Putamen (tissue), 1 donor: ENCODE results near the gene SPPL2B.

Experiments used
- DNase-seq: peaks from one replicate; pipeline ENCODE4 v3.0.0-alpha.2; 2016; ENCODE audit warnings: low spot score

SPPL2B gene

DNA sequence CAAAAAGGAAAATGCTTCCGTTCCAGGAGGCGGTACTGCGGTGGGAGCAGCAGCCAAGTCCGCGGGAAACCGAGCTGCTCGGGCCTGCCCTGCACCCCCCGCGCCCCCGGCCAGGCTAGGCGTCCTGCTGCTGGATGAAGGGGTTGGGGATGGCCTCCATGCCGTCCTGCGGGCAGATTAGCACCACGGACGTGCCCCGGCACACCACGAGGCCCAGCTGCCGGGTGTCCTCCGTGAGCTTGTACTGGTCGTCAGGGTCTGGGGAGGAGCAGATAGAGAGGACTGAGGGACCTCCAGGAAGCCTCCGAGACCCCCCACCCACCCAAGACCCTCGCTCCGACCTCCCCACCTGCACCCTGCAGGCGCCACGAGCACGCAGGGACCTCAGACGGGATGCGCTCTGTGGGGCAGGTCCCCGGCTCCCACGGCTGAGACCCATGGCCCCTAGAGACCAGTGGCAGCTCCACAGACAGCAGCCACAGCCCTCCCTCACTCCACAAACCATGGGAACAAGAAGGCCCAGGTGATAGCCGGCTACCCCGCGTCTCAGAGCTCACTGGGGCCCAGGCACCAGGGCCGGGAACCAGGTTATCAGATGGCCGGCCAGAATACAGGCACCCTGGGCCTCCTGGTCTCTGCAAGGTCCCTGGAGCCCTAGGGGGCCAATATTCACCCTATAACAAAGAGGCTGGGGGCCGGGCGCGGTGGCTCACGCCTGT lies 6.8 kb upstream of the SPPL2B start:
- DNase-seq = no peak

DNA sequence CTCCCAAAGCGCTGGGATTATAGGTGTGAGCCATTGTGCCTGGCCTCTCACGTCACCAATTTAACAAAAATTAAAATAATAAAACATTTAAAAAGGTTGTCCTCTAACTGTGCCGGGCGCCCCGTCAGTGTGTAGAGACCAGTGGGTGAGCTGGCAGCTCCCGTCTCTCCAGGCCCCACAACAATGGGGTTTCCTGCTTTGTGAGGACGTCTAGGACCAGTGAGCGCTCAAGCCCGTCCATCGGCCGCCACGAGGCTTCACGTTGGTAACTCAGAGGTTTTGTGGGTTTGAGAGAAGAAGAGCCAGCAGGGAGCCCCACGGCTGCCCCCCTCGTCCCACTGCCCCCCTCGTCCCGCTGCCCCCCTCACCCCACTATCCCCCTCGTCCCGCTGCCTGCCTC lies 4.8 kb upstream of the SPPL2B start:
- DNase-seq = no peak

DNA sequence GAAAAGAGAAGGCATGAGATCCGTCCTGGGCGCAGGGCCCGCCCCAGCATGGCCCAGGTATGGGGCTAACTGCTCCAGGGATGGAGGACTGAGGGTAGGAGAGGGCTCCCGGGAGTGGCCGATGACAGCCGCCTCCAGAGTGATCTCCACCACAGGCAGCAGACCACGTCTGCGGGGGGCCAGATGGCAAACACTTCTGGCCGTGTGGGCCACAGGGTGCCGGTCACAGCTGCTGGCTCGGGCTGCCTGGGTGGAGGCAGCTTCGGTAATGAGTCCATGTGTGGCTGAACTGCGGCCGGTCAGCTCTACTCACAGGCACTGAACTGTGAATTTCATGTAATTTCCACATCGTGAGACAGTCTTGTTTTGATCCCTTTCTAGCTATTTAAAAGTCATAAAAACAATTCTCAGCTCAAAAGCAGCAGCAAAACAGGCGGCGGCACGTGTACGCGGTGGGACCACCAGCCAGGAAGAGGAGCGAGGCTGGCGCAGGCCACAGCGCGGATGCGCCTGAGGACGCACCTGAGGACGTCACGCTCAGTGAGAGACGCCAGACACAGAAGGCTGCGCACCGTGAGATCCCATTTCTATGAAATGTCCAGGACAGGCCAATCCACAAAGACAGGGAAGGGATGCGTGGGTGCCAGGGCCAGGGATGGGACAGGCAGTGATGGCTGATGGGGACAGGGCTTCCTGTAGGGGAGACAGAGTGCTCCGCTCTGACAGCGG lies 4.1 kb upstream of the SPPL2B start:
- no peak for DNase-seq

DNA sequence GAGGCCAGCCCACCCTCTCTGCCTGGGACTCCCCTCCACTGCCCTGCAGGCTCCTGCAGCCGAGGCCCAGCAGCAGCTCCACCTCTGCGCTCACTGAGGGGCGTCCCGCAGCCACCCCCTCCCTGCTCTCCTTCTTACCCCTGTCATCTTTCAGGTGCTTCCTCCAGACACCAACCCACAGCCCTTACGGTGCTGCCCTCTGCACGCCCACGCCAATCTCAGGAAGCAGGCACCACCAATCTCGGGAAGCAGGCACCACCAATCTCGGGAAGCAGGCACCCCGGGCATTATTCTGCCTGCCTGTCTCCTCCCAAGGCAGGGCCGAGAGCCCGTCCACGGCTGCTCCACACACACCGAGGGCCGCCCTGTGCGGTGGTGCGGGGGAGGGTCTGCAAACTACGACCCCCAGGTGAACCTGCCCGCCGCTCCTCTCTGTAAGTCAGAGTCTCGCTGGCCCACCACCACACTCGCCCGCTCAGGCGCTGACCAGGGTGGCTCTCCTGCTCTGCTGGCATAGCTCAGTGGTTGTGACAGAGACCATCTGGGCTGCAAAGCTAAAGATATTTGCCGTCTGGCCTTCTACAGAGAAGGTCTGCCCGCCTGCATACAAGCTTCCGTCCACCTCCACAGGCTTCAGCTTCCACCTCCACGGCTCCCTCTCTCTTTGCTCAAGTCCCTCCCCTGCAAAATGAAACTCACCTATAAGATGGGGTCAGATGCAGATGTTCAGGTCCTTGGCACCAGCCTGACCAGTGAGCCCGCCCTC lies 3.0 kb upstream of the SPPL2B start:
- peak; percentile 58 for DNase-seq

DNA sequence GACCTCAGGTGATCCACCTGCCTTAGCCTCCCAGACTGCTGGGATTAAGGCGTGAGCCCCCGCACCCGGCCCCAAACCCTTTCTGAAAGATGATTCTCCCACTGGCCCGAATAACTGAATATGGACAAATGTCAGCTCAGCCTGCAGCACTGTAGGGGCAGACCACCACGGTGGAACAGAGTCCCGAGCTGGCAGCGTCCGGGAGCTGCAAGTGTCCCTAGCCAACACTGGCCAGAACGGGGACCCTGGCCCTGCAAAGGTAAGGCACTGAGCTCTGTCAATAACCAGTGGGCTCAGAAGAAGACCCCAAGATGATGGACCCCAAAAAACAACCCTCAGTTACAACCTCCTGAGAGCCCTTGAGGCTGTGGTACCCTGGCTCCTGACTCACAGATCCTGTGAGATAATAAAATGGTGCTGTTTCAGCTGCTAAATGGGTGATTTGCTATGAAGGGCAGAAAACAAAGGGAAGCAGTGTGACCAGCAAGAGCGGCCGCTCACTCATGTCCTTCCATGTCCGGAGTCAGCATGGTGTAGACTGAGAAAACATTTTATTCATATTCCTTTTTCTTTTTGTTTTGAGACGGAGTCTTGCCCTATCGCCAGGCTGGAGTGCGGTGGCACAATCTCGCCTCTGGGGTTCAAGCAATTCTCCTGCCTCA lies 1.7 kb upstream of the SPPL2B start:
- DNase-seq = no peak

DNA sequence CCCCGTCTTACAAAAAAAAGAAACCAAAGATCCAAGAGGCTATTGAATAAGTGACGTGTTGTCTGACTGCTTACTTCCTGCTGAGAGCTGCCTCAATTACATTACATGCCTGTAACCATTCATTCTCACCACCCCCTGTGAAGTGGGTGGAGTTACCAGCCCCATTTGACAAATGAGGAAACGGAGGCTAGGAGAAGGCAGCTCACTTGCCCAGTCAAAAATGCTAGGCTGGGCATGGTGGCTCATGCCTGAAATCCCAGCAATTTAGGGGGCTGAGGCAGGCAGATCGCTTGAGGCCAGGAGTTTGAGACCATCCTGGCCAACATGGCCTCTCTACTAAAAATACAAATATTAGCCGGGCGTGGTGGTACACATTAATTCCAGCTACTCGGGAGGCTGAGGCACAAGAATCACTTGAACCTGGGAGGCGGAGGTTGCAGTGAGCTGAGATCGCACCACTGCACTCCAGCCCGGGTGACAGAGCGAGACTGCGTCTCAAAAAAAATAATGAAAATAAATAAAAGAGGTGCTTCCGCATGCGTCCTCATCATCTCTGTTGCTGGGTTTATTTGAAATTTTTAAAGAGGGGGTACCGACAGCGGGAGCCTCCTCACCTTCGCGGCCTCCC lies 597 bp upstream of the SPPL2B start:
- DNase-seq = peak; percentile 74

DNA sequence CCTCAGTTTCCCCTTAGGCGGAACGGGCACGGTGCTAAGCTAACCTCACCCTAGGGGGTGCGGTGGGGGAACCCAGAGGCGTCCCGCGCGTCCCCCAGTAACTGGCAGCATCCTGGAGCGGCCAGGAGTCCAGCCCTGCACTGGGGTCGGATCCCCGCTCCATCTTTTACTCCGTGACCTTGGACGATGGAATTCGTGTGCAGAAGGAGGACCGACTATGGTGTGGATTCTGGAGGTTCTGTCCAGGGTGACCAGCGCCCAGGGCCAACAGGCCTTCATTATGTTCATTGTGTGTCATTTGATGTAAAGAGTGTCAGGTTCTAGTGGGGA lies 630 bp downstream of the SPPL2B start:
- no peak for DNase-seq

DNA sequence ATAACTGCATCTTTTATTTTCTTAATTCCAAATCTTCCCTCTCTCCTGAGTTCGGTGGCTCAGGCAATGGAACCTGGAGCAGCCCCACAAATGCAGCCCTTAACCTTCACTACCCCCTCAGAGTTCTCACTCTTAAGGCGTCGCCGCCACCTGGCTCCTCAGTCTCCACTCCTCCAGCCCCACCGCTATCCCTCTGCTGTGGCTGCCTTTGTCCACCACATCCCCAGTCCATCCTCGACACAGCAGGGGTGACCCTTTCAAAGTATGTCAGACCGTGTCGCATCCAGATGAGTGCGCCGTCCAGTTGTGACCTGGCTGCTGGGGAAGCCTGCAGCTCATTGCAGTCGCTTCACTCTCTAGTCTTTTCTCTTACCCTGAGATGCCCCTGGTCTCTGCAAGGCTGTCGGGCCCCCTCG lies 1.0 kb downstream of the SPPL2B start:
- no peak for DNase-seq

DNA sequence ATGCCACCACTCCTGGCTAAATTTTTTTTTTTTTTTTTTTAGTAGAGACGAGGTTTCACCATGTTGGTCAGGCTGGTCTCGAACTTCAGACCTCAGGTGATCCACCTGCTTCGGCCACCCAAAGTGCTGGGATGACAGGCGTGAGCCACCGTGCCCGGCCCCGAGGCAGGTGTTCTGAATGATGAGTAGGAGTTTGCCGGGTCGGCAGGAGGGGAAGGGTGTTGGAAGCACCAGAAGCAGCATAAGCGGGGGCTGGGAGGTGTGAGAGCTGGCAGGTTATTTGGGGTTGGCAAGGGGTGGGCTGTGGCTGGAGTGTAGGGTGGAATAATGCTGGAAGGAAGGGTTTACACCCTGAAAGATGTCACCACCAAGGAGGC lies 1.8 kb downstream of the SPPL2B start:
- no peak for DNase-seq

DNA sequence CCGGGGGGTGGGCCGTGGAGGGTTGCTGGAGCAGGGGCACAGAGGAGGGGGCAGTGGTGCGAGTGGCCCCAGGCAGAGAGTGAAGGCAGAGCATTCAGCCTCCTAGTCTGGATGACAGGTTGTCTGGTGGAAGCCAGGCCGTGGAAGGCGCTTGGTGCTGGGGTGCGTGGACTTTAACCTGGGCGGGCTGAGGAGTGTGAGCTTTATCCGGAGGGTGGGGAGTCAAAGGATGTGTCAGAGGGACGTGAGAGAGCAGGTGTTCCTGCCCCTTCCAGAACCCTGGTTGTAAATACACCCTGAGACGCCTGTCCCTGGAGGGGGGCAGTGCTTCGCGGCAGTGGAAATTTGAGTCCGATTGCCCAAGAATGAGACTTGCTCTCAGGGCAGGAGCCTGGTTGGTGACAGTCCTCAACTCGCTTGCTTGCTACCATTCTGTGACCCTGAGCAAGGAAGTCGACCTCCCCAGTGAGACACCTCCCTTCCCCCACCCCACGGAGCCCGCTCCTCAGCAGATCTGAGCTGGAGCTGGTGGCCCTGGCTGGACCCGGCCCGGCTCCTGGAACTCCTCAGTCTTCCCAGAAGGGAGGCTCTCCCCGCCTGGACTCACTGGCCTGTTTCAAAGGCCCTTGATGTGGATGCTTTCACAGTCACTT lies 2.3 kb downstream of the SPPL2B start:
- DNase-seq = no peak

DNA sequence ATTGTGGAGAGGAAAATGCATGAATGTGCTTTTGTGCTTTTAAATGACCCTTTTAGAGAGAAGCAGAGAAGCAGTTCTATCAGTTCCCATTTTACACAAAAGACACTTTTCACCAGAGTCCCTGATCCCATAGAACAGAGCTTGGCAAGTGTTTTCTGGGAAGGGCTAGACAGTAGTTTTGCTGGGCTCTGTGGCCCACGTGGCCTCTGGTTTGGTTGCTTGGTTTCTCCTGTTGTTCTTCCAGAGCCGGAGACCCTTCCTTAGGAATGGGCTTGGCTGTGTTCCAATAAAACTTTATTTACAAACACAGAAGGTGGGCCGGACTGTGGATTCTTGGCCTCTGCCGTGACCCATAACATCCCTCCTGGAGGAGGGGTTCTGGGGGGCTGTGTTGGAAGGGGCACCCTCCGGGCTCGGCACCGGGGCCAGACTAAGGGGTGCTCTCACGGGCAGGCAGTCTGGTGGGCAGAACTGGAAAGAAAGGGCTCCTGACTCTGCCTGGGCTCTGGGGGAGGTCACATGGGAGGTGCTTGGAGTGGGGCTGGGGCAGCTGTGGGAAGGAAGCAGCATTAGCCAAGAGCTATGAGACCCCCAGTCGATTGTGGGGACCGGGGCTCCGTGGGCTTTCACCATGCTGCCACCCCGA lies 3.2 kb downstream of the SPPL2B start:
- DNase-seq = peak; percentile 67

DNA sequence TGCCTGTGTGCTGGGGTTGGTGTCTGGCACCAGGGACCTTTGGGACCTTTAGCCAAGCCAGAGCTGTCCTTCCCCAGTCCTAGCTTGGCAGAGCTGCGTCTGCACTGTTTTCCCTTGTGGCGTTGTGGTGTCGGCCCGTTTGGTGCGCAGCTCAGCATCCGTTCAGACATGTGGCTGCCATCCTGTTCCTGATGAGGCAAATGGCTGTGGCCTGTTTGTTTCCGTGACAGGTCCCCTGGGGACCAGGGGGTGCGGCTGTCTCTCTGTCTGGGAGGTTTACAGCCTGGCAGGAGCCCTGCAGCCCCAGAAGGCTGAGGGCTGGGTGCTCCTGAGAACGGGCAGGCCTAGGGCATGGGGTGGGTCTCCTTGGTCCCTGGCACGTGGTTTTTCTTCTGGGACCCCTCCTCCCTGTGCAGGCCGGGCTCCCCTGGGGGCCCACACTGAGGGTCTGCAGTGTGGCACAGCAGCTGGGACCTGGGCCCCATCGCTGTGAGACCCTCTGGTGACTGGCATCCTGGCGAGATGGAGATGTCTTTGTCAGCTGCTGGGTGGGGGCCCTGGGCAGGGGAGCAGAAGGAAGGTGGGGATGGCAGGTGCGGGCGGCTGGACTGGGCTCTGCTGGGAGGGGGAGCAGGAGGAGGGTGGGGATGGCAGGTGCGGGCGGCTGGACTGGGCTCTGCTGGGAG lies 4.0 kb downstream of the SPPL2B start:
- no peak for DNase-seq

DNA sequence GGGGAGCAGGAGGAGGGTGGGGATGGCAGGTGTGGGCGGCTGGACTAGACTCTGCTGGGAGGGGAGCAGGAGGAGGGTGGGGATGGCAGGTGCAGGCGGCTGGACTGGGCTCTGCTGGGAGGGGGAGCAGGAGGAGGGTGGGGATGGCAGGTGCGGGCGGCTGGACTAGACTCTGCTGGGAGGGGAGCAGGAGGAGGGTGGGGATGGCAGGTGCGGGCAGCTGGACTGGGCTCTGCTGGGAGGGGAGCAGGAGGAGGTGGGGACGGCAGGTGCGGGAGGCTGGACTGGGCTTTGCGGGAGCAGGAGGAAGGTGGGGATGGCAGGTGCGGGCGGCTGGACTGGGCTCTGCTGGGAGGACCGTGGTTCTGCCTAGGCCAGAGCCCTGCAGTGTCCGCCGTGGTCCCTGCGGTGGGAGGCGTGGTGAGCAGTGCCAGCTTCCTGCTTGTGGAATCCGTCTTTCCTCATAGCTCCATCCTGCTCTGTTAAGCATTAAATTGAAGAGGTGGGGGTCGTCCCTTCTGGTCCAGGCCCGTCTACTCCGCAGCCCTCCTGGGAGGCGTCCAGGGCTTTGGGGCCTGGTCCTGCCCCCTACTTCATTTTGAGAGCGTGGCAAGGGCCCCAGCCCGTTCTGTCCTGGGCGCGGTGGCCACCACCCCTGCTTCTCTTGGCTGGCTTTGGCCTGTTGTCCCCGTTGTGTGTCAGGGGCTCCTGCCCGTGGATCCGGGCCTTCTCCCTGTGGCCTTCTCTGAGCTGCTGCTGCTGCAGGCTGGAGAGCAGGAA lies 4.7 kb downstream of the SPPL2B start:
- DNase-seq = no peak

DNA sequence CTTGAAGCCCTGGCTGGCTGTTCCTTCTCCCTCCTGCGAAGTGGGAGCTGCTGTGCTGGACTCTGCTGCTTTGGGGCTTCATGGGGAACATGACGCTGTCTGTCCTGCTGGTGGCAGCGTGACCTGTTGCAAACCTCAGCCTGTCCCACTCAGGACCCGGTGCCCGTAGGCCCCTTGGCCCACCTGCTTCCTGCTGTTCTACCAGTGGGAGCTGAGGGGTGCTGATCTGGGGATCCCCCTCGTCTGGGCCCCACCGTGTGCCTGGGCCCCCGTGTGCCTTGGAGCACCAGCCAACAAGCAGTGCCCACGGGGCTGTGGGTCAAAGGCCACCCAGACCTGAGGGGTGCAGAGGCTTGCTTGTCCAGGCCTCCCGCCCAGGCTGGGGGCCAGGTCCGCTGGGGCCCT lies 5.3 kb downstream of the SPPL2B start:
- no peak for DNase-seq

DNA sequence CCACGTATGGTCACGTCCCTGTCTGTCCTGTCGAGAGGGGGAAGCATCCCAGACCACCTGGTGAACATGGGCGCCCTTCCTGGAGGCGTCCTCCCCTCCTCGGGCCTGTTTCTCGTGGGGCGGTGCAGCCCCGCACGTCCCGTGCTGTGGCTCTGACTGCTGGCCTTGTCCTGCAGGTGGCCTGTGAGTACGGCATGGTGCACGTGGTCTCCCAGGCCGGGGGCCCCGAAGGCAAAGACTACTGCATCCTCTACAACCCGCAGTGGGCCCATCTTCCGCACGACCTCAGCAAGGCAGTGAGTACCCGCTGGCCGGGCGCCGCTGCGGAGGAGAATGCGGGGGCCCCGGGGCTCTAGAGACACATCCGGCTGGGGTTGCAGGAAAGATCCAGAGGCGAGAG lies 5.9 kb downstream of the SPPL2B start:
- no peak for DNase-seq

DNA sequence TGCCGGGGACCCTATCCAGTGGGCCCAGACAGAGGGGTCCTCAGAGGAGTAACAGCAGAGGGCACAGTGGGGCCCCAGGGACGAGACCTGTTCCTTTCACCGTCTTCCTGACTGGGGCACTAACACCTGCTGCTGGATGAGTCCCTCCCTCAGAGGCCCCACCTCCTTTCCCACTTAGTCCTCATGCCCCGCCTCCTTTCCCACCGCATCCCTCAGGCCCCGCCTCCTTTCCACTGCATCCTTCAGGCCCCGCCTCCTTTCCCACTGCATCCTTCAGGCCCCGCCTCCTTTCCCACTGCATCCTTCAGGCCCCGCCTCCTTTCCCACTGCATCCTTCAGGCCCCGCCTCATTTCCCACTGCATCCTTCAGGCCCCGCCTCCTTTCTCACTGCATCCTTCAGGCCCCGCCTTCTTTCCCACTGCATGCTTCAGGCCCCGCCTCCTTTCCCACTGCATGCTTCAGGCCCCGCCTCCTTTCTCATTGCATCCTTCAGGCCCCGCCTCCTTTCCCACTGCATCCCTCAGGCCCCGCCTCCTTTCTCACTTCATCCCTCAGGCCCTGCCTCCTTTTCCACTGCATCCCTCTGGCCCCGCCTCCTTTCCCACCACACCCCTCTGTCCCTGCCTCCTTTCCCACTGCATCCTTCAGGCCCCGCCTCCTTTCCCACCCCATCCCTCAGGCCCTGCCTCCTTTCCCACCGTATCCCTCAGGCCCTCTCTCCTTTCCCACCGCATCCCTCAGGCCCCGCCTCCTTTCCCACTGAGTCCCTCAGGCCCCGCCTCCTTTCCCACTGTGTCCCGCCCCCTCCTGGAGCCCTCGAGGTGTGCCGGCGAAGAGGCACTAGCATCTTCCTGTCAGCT lies 6.7 kb downstream of the SPPL2B start:
- DNase-seq = no peak

DNA sequence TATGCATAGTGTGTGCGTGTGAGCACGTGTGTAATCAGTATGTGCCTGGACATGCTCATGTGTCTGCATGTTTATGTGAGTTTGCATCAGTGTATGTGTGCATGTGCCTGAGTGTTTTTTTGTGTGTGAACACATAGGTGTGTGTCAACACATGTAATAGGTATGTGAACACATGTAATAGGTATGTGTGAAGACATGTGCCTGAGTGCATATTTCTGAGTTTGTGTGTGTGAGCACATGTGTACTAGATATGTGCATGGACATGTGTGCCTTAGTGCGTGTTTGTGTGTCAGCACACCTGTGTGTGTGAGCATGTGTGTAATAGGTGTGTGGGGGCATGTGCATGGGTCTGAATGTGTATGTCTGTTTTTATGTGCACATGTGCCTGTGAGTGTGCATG lies 7.4 kb downstream of the SPPL2B start:
- DNase-seq = no peak

DNA sequence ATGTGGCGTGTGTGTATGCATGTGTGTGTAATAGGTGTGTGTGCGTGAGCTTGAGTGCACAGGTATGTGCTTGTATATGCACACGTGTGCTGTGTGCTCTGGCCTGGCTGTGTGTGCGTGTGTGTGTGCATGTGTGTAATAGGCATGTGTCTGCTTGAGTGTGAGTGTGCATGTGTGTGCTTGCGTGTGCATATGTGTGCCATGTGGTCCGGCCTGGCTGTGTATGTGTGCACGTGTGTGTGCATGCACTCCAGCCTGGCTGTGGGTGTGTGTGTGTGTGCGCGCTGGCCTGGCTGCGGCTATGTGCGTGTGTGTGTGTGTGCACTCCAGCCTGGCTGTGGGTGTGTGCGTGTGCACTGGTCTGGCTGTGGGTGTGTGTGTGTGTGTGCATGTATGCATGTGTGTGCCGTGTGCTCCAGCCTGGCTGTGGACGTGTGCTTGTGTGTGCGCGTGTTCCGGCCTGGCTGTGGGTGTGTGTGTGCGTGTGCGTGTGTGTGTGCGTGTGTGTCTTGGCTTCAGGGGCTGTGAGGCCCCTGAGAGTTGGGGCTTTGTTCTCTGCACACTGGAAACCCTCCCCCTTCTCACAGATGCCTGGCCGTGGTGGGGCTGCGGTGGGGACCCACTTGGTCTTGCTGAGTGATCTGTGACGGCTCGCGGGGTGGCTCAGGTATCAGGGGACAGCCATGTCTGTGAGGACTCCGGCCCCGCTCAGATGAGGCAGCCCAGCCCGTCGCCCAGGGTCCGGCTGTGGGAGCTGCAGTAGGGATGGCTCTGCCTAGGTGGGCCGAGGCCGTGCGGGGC lies 8.2 kb downstream of the SPPL2B start:
- DNase-seq = no peak
